Activated gamma-delta T cell (primary cell): ENCODE results near the gene GALNT1.

Source experiments
- DNase-seq: peaks from one replicate; lab custom pipeline; 2025; lab: John Stamatoyannopoulos, UW

Gene GALNT1

GRCh38 chr18:35717182-35717581 lies 135.6 kb downstream of the GALNT1 start:
- no peak for DNase-seq

- no peak for DNase-seq
Observed at GRCh38 chr18:35721431-35722081, 140.0 kb downstream of the GALNT1 start.

- DNase-seq: no peak
Observed at GRCh38 chr18:35728676-35729075, 147.1 kb downstream of the GALNT1 start.

- DNase-seq: no peak
Observed at GRCh38 chr18:35729991-35730668, 148.6 kb downstream of the GALNT1 start.

GRCh38 chr18:35730691-35731370 lies 149.3 kb downstream of the GALNT1 start:
- no peak for DNase-seq

GRCh38 chr18:35731701-35732100 lies 150.2 kb downstream of the GALNT1 start:
- DNase-seq: no peak

- DNase-seq: no peak
Observed at GRCh38 chr18:35732162-35732561, 150.6 kb downstream of the GALNT1 start.

GRCh38 chr18:35732636-35733035 lies 151.1 kb downstream of the GALNT1 start:
- no peak for DNase-seq

GRCh38 chr18:35733408-35733807 lies 151.9 kb downstream of the GALNT1 start:
- no peak for DNase-seq

- DNase-seq: no peak
Observed at GRCh38 chr18:35736696-35737095, 155.2 kb downstream of the GALNT1 start.

- no peak for DNase-seq
Observed at GRCh38 chr18:35739778-35740177, 158.2 kb downstream of the GALNT1 start.

- no peak for DNase-seq
Observed at GRCh38 chr18:35740656-35741055, 159.1 kb downstream of the GALNT1 start.

GRCh38 chr18:35743916-35744315 lies 162.4 kb downstream of the GALNT1 start:
- no peak for DNase-seq

- no peak for DNase-seq
Observed at GRCh38 chr18:35745814-35746213, 164.3 kb downstream of the GALNT1 start.

- no peak for DNase-seq
Observed at GRCh38 chr18:35746826-35747339, 165.3 kb downstream of the GALNT1 start.

GRCh38 chr18:35747894-35748472 lies 166.4 kb downstream of the GALNT1 start:
- no peak for DNase-seq

- no peak for DNase-seq
Observed at GRCh38 chr18:35749701-35750100, 168.2 kb downstream of the GALNT1 start.

GRCh38 chr18:35750929-35751328 lies 169.4 kb downstream of the GALNT1 start:
- no peak for DNase-seq

GRCh38 chr18:35753306-35753910 lies 171.9 kb downstream of the GALNT1 start:
- no peak for DNase-seq

GRCh38 chr18:35754464-35754863 lies 172.9 kb downstream of the GALNT1 start:
- no peak for DNase-seq

GRCh38 chr18:35755369-35755768 lies 173.8 kb downstream of the GALNT1 start:
- DNase-seq: no peak

- DNase-seq: no peak
Observed at GRCh38 chr18:35756506-35757117, 175.1 kb downstream of the GALNT1 start.
